Body of pancreas (tissue), 4 donors: ENCODE results near the gene CBR1. TPM values are rescaled to one million over a fixed set of nuclear protein-coding genes. Genes with fewer than 3 reads are reported as not detected.

Experiments used
- ATAC-seq: fragments of 150-250 bp; one replicate; pipeline ENCODE4 v1.9.1; 2016
- DNase-seq, 4 donors: peaks; one replicate each; pipeline ENCODE4 v3.0.0-alpha.2; 2019
- H3K27ac ChIP-seq, 4 donors: fragments of 200-600 bp; sonication (generic); 1 replicate in 3 of 4; 2 replicates in 1 of 4; pipeline versions ENCODE4 v1.5.1 to v1.6.1; 2016 to 2019; ENCODE audit warnings: mild to moderate bottlenecking in 1 of 4, mixed read lengths in 1 of 4, moderate library complexity in 1 of 4
- H3K27me3 ChIP-seq, 2 donors: fragments of 200-600 bp; sonication (generic); one replicate each; pipeline ENCODE4 v1.6.0; 2016; ENCODE audit warnings: mild to moderate bottlenecking in 1 of 2
- H3K36me3 ChIP-seq, 2 donors: fragments of 200-600 bp; sonication (generic); replicated peaks in 1 of 2; 2 replicates each; pipeline ENCODE4 v1.5.1; 2016; ENCODE audit warnings: low read depth in 2 of 2; ENCODE audit not compliant: insufficient read depth in 1 of 2
- H3K4me1 ChIP-seq: fragments of 200-600 bp; sonication (generic); one replicate; pipeline ENCODE4 v1.6.0; 2016
- H3K4me3 ChIP-seq, 2 donors: fragments of 200-600 bp; sonication (generic); 1 replicate in 1 of 2; 2 replicates in 1 of 2; pipeline ENCODE4 v1.5.1; 2016 to 2019
- H3K9me3 ChIP-seq, 3 donors: fragments of 200-600 bp; sonication (generic); 1 replicate in 2 of 3; 2 replicates in 1 of 3; pipeline ENCODE4 v1.5.1; 2016
- CTCF ChIP-seq, 7 experiments: fragments of 450-650 bp in 4 of 7; fragments of 200-600 bp in 3 of 7; sonication (generic) in 3 of 7; IDR thresholded peaks; one replicate each; pipeline ENCODE4 v1.5.1; 2016 to 2019; ENCODE audit warnings: antibody characterized with exemption in 7 of 7
- POLR2A ChIP-seq, 3 donors: fragments of 450-650 bp; IDR thresholded peaks; one replicate each; pipeline ENCODE4 v1.6.1; 2016; ENCODE audit warnings: antibody characterized with exemption in 3 of 3, mild to moderate bottlenecking in 2 of 3
- WGBS, 2 donors: methylation state at CpG; one replicate each; pipeline ENCODE4 v1.1.5; 2017; 5-methylcytosine and 5-hydroxymethylcytosine counted together
- intact Hi-C: fragments of 100-400 bp; cut with DNase I; formaldehyde crosslinking; loops from one replicate; pipeline ENCODE4 v1.15.1; 2023
- total RNA-seq, 2 donors: library from RNA; depleted of rRNA; stranded (reverse); fragments of >200 nt; gene quantifications; one replicate each; pipeline ENCODE4 v1.1.0, GENCODE V29; 2016

The CBR1 gene
- total RNA-seq, 2 donors from 2014 or later: 78.8 to 80.7 TPM

- DNase-seq (peak in 1 of 4 donors; percentile 29), ATAC-seq (peak; percentile 27)
- TF ChIP-seq POLR2A (IDR thresholded peaks at IDR 0.05) (no peak), CTCF (IDR thresholded peaks at IDR 0.05) (no peak)
- no peaks in the 10 kb centered on the region for H3K36me3 ChIP-seq
- intact Hi-C loops: no loop called here
- no peak overlapping the region for H3K4me3 ChIP-seq
- 28 to 36% methylated on average over 7 of the region's 7 CpGs for WGBS, 2 donors
- H3K9me3 ChIP-seq: no peaks in the 10 kb centered on the region
- H3K27ac ChIP-seq: no peak overlapping the region
- H3K4me1 ChIP-seq: peaks cover 13% of the 10 kb centered on the region
- no peaks in the 10 kb centered on the region for H3K27me3 ChIP-seq
Measured at GRCh38 chr21:36076878-36077655, 7.2 kb downstream of the CBR1 start.

- no peak for ATAC-seq
- H3K36me3 ChIP-seq: no peaks in the 10 kb centered on the region
- no peak overlapping the region for H3K27ac ChIP-seq
- H3K4me3 ChIP-seq: no peak overlapping the region
- peaks cover 6% of the 10 kb centered on the region for H3K4me1 ChIP-seq
- TF ChIP-seq POLR2A (IDR thresholded peaks at IDR 0.05) (no peak), CTCF (IDR thresholded peaks at IDR 0.05) (no peak)
- 72 to 79% methylated on average over 6 to 9 of the region's 9 CpGs for WGBS, 2 donors
- no peaks in the 10 kb centered on the region for H3K9me3 ChIP-seq
- H3K27me3 ChIP-seq: no peaks in the 10 kb centered on the region
- intact Hi-C loops: no loop called here
- no peak for DNase-seq
Measured at GRCh38 chr21:36077758-36078157, 7.9 kb downstream of the CBR1 start.

- intact Hi-C loops: no loop called here
- no peak for TF ChIP-seq CTCF (IDR thresholded peaks at IDR 0.05)
- no peak for TF ChIP-seq POLR2A (IDR thresholded peaks at IDR 0.05)
- ATAC-seq: no peak
- H3K4me1 ChIP-seq: no peaks in the 10 kb centered on the region
- H3K9me3 ChIP-seq: no peaks in the 10 kb centered on the region
- no peak overlapping the region for H3K27ac ChIP-seq
- peak in 1 of 4 donors; percentile 24 for DNase-seq
- 73 to 82% methylated on average over 14 of the region's 14 CpGs for WGBS, 2 donors
- no peaks in the 10 kb centered on the region for H3K27me3 ChIP-seq
- H3K4me3 ChIP-seq: no peak overlapping the region
- H3K36me3 ChIP-seq: no peaks in the 10 kb centered on the region
Measured at GRCh38 chr21:36079010-36079649, 9.3 kb downstream of the CBR1 start.

- H3K4me1 ChIP-seq: no peaks in the 10 kb centered on the region
- H3K27me3 ChIP-seq: no peaks in the 10 kb centered on the region
- no peaks in the 10 kb centered on the region for H3K9me3 ChIP-seq
- no peak overlapping the region for H3K4me3 ChIP-seq
- intact Hi-C loops: no loop called here
- no peak overlapping the region for H3K27ac ChIP-seq
- ATAC-seq: no peak
- no peak for DNase-seq
- 63 to 82% methylated on average over 8 of the region's 8 CpGs for WGBS, 2 donors
- TF ChIP-seq CTCF (IDR thresholded peaks at IDR 0.05): no peak
- TF ChIP-seq POLR2A (IDR thresholded peaks at IDR 0.05): no peak
- H3K36me3 ChIP-seq: no peaks in the 10 kb centered on the region
Measured at GRCh38 chr21:36079671-36080070, 9.8 kb downstream of the CBR1 start.
